CD4-positive, alpha-beta T cell treated with Interleukin-6 at 100 ng/mL for 8 hours (primary cell): Measurements from ENCODE around the gene INTS6.

Source experiments
- DNase-seq: peaks from one replicate; pipeline ENCODE4 v3.0.0-alpha.2; 2020; ENCODE audit warnings: mixed read lengths, low spot score

INTS6 gene

GRCh38 chr13:51342706-51343105 is 110.1 kb downstream of the INTS6 start:
- no peak for DNase-seq

GRCh38 chr13:51341791-51342190 is 111.0 kb downstream of the INTS6 start:
- DNase-seq: no peak

- DNase-seq: no peak
Observed at GRCh38 chr13:51341232-51341631, 111.6 kb downstream of the INTS6 start.

GRCh38 chr13:51339952-51340732 is 112.7 kb downstream of the INTS6 start:
- no peak for DNase-seq

GRCh38 chr13:51339354-51339753 is 113.5 kb downstream of the INTS6 start, which contains the start of gene SERPINE3:
SERPINE3 (plus strand) TSS chr13:51339691; CDS start chr13:51341092, 1,401 bp downstream.
- no peak for DNase-seq

GRCh38 chr13:51336746-51337145 is 116.1 kb downstream of the INTS6 start:
- DNase-seq: no peak

GRCh38 chr13:51333826-51334225 is 119.0 kb downstream of the INTS6 start:
- DNase-seq: no peak

- DNase-seq: no peak
Observed at GRCh38 chr13:51333421-51333820, 119.4 kb downstream of the INTS6 start.

- DNase-seq: no peak
Observed at GRCh38 chr13:51332566-51333361, 120.1 kb downstream of the INTS6 start.

GRCh38 chr13:51331354-51331861 is 121.4 kb downstream of the INTS6 start:
- DNase-seq: no peak

- no peak for DNase-seq
Observed at GRCh38 chr13:51330791-51331190, 122.0 kb downstream of the INTS6 start.

GRCh38 chr13:51329606-51330005 is 123.2 kb downstream of the INTS6 start:
- no peak for DNase-seq

GRCh38 chr13:51328488-51328887 is 124.3 kb downstream of the INTS6 start:
- no peak for DNase-seq

- no peak for DNase-seq
Observed at GRCh38 chr13:51327961-51328360, 124.9 kb downstream of the INTS6 start.

- DNase-seq: no peak
Observed at GRCh38 chr13:51326777-51327176, 126.1 kb downstream of the INTS6 start.

- DNase-seq: no peak
Observed at GRCh38 chr13:51325837-51326236, 127.0 kb downstream of the INTS6 start.

GRCh38 chr13:51324714-51325420 is 128.0 kb downstream of the INTS6 start:
- no peak for DNase-seq

- no peak for DNase-seq
Observed at GRCh38 chr13:51323824-51324511, 128.9 kb downstream of the INTS6 start.

- DNase-seq: no peak
Observed at GRCh38 chr13:51322826-51323225, 130.0 kb downstream of the INTS6 start.

GRCh38 chr13:51321836-51322235 is 131.0 kb downstream of the INTS6 start:
- DNase-seq: no peak

- DNase-seq: no peak
Observed at GRCh38 chr13:51318876-51319275, 134.0 kb downstream of the INTS6 start.

GRCh38 chr13:51318015-51318414 is 134.8 kb downstream of the INTS6 start:
- DNase-seq: no peak
